ENCODE measurements around the gene ADTRP. TPM values are rescaled to one million over a fixed set of nuclear protein-coding genes. Genes with fewer than 3 reads are reported as not detected.

The ADTRP gene
- total RNA-seq, 4 donors from 2014 or later: 0.38 to 0.68 (median 0.55) TPM

- TF ChIP-seq, protein P1, sequence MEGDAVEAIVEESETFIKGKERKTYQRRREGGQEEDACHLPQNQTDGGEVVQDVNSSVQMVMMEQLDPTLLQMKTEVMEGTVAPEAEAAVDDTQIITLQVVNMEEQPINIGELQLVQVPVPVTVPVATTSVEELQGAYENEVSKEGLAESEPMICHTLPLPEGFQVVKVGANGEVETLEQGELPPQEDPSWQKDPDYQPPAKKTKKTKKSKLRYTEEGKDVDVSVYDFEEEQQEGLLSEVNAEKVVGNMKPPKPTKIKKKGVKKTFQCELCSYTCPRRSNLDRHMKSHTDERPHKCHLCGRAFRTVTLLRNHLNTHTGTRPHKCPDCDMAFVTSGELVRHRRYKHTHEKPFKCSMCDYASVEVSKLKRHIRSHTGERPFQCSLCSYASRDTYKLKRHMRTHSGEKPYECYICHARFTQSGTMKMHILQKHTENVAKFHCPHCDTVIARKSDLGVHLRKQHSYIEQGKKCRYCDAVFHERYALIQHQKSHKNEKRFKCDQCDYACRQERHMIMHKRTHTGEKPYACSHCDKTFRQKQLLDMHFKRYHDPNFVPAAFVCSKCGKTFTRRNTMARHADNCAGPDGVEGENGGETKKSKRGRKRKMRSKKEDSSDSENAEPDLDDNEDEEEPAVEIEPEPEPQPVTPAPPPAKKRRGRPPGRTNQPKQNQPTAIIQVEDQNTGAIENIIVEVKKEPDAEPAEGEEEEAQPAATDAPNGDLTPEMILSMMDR (IDR thresholded peaks at IDR 0.05; ENCODE audit: low read depth): no peak
Observed at GRCh38 chr6:11699576-11699975, 79.0 kb downstream of the ADTRP start.

DNA sequence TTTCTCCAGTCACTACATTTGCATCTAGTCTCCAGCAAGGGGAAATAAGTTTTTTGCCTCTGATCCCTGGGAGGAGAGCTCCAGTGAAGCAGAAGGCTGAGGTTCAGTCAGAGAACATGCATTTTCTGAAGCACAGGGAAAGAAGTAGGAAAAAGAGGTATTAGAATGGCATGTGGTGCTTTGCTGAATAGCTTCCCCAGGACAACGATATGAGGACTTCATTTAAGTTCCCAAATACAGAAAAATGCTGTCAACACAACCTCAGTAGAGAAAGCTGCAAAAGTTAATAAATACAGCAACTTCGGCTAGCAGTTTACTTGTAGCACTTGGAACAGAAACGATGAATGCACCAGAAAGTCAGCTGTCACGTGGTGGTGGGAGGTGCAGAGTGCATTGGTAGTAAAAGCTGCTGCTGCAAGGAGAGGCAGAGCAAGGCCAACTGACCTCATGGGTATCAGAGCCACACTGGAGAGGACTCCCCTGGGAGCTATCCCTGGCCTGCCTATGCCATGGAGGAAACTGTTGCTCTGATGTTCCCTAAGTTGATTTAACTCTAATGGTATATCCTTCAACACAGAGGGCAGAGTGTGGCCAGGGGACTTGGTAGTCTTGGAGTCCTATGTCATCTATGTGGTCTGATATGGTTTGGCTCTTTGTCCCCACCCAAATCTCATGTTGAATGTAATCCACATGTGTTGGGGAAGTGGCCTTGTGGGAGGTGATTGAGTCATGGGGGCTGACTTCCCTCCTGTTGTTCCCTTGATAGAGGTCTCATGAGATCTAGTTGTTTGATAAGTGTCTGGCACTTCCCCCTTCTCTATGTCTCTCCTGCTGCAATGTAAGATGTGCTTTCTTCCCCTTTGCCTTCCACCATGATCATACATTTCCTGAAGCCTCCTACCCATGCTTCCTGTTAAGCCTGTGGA is 85.9 kb downstream of the ADTRP start:
- TF ChIP-seq, protein P1 (IDR thresholded peaks at IDR 0.05; ENCODE audit: low read depth): no peak

GRCh38 chr6:11689847-11690246 is 88.8 kb downstream of the ADTRP start:
- TF ChIP-seq, protein P1 (IDR thresholded peaks at IDR 0.05; ENCODE audit: low read depth): no peak

- TF ChIP-seq, protein P1 (IDR thresholded peaks at IDR 0.05; ENCODE audit: low read depth): no peak
Observed at GRCh38 chr6:11688425-11688709, 90.2 kb downstream of the ADTRP start.

DNA sequence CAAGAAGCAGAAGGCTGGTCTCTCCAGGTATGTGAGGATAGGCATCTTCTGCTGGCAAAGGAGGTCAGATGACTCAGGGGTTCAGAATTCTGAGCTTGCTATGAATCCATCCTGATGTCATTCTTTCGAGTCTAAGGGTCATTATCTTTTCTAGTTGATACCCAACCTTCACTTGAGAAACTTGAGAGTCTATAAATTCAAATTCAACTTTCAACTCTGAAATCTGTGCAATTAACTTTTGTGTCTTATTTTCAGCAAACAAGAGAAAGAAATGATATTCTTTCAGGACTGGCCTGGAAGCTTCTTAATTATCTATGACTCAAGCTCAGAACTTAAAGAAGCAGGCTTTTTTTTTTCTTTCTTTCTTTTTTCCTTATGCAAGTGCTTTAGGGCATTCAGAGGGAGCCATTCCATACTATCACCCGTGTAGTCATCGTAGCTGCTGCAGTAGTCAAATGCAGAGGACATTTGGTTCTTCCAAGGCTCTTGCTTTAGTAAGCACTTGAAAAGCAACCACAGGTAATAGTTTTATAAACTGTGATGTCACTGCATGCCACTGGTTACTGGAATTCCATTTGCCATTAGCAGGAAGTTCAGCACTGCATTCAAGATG is 93.0 kb downstream of the ADTRP start:
- TF ChIP-seq, protein P1 (IDR thresholded peaks at IDR 0.05; ENCODE audit: low read depth): no peak

DNA sequence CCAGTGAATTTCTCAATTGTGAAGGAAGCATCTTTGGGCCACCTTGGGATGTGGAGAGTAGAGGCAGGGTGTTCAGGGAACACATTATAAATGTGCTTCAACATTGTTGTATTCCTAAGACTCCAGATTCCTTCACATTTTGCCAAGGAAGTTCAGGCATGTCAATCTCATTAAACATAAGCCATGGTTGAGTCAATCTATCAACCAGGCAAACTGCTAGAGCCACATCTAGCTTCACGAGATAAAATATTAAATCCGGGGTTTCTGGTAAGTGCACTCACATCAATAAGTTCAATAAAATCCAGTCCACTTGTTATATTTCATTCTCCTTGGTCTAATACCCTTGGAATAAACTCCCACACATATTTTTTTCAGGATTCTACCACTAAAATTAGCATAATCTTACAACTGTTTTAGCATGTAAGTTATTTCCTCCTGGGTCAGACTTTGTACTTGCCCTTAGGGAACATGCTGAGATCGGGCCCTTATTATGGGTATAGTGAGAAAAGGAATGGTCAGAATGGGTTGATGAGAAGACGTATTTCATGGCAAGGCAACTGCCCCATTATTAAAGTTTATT is 93.6 kb downstream of the ADTRP start:
- TF ChIP-seq, protein P1 (IDR thresholded peaks at IDR 0.05; ENCODE audit: low read depth): no peak

- TF ChIP-seq, protein P1 (IDR thresholded peaks at IDR 0.05; ENCODE audit: low read depth): no peak
Observed at GRCh38 chr6:11683871-11684270, 94.7 kb downstream of the ADTRP start.
